GM12892 (cell line): ENCODE measurements around the gene TAF11L13.

Source experiments
- DNase-seq: peaks from one replicate; pipeline ENCODE4 v3.0.0; 2011; ENCODE audit not compliant: insufficient read length
- FAIRE-seq: peaks from 2 replicates; lab custom pipeline; 2011; peaks lifted over from hg19 to GRCh38; lab: Jason Lieb, UNC
- POLR2A ChIP-seq: IDR thresholded peaks from 2 replicates; pipeline ENCODE4 v1.6.1; 2011; ENCODE audit warnings: low read depth, low read length, control low read depth
- POLR2AphosphoS5 ChIP-seq: IDR thresholded peaks from 2 replicates; pipeline ENCODE4 v1.6.1; 2011; ENCODE audit warnings: low read depth, low read length, control low read depth
- TAF1 ChIP-seq: IDR thresholded peaks from 2 replicates; pipeline ENCODE4 v1.6.1; 2011; ENCODE audit warnings: low read depth, mild to moderate bottlenecking, control low read depth, low read length, borderline replicate concordance

Gene TAF11L13

GRCh38 chr5:17655921-17656320 lies 24.0 kb downstream of the TAF11L13 start:
- DNase-seq (no peak), FAIRE-seq (no peak)
- TF ChIP-seq POLR2A (no peak), POLR2AphosphoS5 (no peak)

DNA sequence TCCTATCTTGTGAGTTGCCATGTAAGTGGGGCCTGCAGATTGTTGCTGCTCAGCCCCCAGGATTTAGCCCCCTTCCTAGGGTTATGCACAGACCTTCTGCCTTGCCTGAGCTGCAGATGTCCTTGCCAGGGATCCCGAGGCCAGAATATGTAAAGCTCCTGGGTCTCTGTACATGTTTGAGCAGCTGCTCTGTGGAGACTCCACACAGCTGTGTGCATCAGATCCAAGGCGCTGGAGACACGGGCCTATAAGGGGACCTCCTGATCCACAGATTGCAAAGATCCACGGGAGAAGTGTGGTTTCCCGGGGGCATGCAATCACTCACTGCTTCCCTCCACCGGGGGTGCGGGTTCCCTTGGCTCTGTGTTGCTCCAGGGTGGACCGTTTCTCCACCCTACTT lies 31.3 kb downstream of the TAF11L13 start:
- no peak for DNase-seq
- no peak for FAIRE-seq
- TF ChIP-seq POLR2AphosphoS5 (no peak), TAF1 (no peak), POLR2A (no peak)

GRCh38 chr5:17665836-17666235 lies 33.9 kb downstream of the TAF11L13 start:
- DNase-seq = no peak
- TF ChIP-seq POLR2A = no peak
- no peak for TF ChIP-seq POLR2AphosphoS5
- no peak for TF ChIP-seq TAF1
- no peak for FAIRE-seq

- no peak for TF ChIP-seq TAF1
- TF ChIP-seq POLR2AphosphoS5 = no peak
- no peak for TF ChIP-seq POLR2A
- DNase-seq = no peak
- no peak for FAIRE-seq
These were observed 34.9 kb downstream of the TAF11L13 start for GRCh38 chr5:17666726-17667235.

GRCh38 chr5:17670353-17670752 lies 38.5 kb downstream of the TAF11L13 start:
- DNase-seq (no peak), FAIRE-seq (no peak)
- TF ChIP-seq POLR2AphosphoS5 (no peak), TAF1 (no peak), POLR2A (no peak)

DNA sequence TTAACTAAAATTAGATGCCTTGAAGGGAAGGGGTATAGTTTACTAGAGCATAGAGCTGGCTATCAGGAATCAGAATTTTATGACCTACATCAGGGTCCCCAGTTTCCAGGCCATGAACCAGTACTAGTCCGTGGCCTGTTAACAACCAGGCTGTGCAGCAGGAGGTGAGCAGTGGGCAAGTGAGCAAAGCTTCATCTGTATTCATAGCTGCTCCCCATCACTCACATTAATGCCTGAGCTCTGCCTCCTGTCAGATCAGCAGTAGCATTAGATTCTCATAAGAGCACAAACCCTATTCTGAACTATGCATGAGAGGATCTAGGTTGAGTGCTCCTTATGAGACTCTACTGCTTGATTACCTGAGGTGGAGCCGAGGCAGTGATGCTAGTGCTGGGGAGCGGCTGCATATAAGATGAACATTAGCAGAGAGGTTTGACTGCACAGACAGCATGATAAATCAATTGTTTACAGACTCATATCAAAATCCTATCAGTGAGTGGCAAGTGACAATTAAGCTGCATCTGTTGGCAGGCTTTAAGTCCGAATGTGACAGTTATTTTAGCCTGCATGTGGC lies 47.0 kb downstream of the TAF11L13 start:
- FAIRE-seq (no peak), DNase-seq (no peak)
- TF ChIP-seq POLR2AphosphoS5 (no peak), POLR2A (no peak), TAF1 (no peak)

DNA sequence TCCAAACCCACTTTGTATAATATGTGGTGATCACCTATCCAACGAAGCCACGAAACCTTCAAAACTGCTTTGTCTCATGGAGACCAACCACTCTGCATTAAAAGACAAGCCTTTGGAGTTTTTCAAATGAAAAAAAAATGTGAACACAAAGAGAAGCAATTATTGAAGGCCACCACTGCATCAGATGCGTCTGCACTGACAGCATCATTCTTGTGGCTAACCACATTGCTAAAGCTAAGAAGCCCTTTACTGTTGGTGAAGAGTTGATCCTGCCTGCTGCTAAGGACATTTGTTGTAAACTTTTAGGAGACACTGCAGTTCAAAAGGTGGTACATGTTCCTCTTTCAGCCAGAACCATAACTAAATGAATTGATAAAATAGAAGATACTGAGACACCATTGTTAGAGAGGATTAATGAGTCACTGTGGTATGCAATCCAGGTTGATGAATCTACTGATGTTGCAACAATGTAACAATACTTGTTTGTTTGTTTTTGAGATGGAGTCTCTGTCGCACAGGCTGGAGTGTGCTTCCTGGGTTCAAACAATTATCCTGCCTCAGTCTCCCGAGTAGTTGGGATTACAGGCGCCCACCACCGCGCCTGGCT lies 47.8 kb downstream of the TAF11L13 start:
- TF ChIP-seq POLR2AphosphoS5 (no peak), TAF1 (no peak), POLR2A (no peak)
- FAIRE-seq (no peak), DNase-seq (no peak)

GRCh38 chr5:17680737-17681136 lies 48.8 kb downstream of the TAF11L13 start:
- no peak for DNase-seq
- TF ChIP-seq TAF1 (no peak), POLR2A (no peak), POLR2AphosphoS5 (no peak)
- FAIRE-seq = no peak
